Testis (tissue), 2 donors: Measurements from ENCODE around the gene ARHGAP22.

ENCODE experiments used
- CTCF ChIP-seq, 3 experiments: fragments of 450-650 bp in 2 of 3; fragments of 200-600 bp in 1 of 3; sonication (generic) in 1 of 3; IDR thresholded peaks; one replicate each; pipeline ENCODE4 v1.5.1; 2016 to 2019; ENCODE audit warnings: antibody characterized with exemption in 3 of 3, mild to moderate bottlenecking in 2 of 3, moderate library complexity in 1 of 3
- POLR2A ChIP-seq: fragments of 450-650 bp; IDR thresholded peaks from one replicate; pipeline ENCODE4 v1.6.1; 2017; ENCODE audit warnings: antibody characterized with exemption, mild to moderate bottlenecking, moderate library complexity

- TF ChIP-seq CTCF (IDR thresholded peaks at IDR 0.05) (no peak), POLR2A (no peak)
Observed at GRCh38 chr10:48496831-48497779, 107.8 kb downstream of the ARHGAP22 start.
